K562 treated with DMSO at 1 percent for 24 hours (cell line): ENCODE results near the gene GJB1. TPM values are rescaled to one million over a fixed set of nuclear protein-coding genes. Genes with fewer than 3 reads are reported as not detected.

Experiments used
- total RNA-seq: library from RNA; unstranded; fragments of 300-600 nt; gene quantifications from 2 replicates; pipeline ENCODE4 v1.2.3, GENCODE V29; 2022; ENCODE audit warnings: low read depth; ENCODE audit not compliant: insufficient read depth

GJB1 gene
- total RNA-seq: not detected in 2 replicates

GRCh38 chrX:71222929-71223328, at the start of gene GJB1:
Gene GJB1, plus strand, starts transcription at chrX:71223224. Its CDS starts 484 bp downstream, at chrX:71223708.

DNA sequence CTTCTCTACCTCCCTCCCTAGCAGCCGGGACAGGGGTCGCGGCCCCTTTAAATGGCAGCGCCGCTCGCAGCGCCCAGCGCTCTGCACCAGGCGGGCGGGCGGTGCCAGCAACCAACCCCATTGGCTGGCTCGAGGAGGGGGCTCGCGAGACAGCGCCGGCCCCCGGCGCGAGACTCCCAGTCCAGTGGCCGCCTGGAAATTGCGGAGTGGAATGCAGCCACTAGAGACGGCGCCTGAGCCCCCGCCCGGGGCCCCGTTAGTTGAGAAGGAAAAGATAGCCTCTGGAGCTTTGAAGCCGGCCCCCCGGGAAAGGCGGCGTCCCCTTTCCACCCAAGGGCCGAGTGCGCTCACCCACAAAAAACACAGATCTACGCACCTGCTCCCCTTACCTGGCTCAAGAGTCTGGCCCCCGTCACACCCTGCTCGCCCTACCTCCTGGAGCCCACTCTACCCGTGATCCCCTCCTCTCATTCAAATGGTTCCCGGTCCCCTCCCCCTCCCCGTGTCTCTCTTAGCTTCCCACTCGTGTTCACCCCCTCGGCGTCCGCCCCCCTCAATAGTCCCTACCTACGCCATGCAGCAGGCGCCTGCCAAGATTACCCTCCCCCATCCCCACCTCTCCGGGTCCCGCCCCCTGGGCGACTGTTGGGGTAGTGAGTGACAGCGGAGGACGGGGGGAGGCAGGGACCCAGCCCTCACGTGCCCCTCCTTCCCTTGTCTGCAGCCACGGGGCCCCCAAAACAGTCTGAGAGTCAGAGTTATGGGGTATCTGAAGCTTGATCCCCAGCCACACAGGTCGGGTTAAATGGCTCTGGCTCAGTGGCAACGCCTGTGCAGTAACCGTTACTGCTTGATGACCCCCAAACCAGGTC, 31.3 kb downstream of the GJB1 start, which contains the start of gene ZMYM3:
TSS of gene ZMYM3 (minus strand) at position 49 of the 872 bp plus-strand sequence. CDS start 885 bp downstream, outside the sequence.

Other genes starting within 250 kb of the GJB1 start
- 34.7 and 37.1 TPM in 2 replicates for gene SNX12, start 154.9 kb upstream of the GJB1 start, total RNA-seq
- gene FOXO4, start 127.4 kb upstream of the GJB1 start, total RNA-seq: 23.0 and 29.0 TPM in 2 replicates
- 1.0 TPM in 1 of 2 replicates, not detected in the other for gene CXorf65, start 116.5 kb upstream of the GJB1 start, total RNA-seq
- 9.4 and 9.7 TPM in 2 replicates for gene IL2RG, start 111.6 kb upstream of the GJB1 start, total RNA-seq
- gene MED12, start 104.6 kb upstream of the GJB1 start, total RNA-seq: 31.6 and 35.0 TPM in 2 replicates
- 2.3 TPM in 2 replicates for gene NLGN3, start 78.4 kb upstream of the GJB1 start, total RNA-seq
- 25.1 and 27.4 TPM in 2 replicates for gene ZMYM3, start 30.9 kb downstream of the GJB1 start, total RNA-seq
- gene NONO, start 60.4 kb downstream of the GJB1 start, total RNA-seq: 324 and 330 TPM in 2 replicates
- gene ITGB1BP2, start 78.5 kb downstream of the GJB1 start, total RNA-seq: 0.72 TPM in 1 of 2 replicates, not detected in the other
- gene TAF1, start 143.1 kb downstream of the GJB1 start, total RNA-seq: 15.4 and 17.9 TPM in 2 replicates